ENCODE results near the gene ACHE. TPM values are rescaled to one million over a fixed set of nuclear protein-coding genes. Genes with fewer than 3 reads are reported as not detected.

Gene ACHE
- total and polyA plus RNA-seq, 9 donors, result 21.5 to 62.9 (median 47.3) TPM

DNA sequence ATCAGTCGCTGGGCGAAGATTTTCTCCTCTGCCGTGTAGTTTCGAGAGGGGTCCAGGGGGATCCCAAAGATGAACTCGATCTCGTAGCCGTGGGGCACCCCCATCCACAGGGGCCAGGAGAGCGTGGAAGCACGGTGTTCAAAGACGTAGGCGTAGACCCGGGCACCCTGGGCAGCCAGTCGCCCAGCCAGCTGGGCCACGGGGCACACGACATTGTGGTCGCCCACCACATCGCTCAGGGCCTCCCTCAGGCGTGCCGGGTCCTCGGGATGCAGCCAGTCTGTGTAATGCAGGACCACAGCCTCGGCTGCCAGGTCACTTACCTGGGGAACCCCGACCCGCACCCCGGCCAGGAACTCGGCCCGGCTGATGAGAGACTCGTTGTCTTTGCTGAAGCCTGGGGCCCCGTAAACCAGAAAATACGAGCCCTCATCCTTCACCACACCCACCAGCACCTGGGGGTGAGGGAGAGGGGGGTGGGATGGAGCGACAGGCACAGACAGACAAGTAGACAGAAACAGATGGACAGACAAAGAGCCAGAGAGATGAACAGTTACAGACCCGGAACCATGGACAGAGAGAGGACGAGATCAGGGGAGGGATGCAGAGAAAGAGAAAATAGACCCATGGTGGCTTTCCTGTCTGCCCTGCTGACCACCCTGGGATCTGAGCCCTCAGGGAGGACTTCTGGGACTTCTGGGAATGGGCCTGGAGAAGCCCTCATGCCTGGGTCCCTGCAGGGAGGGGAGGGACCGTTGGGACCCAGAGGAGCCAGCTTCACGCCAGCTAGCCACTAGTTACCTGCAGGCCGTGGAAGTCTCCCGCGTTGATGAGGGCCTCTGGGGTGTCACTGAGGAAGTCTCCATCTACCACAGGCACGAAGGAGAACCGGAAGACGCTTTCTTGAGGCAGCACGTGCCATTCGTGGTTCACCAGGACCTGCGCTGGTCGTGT is 3.0 kb downstream of the ACHE start:
- Histone ChIP-seq H3K27ac (ENCODE audit: low read length) (no peak overlapping the region), H3K4me3 (ENCODE audit: low read length) (no peak overlapping the region), H3K27me3 (ENCODE audit: control insufficient read depth, insufficient read depth, low read length) (peaks cover 28% of the 10 kb centered on the region), H3K4me1 (ENCODE audit: control insufficient read depth, insufficient read depth, low read length) (peaks cover 73% of the 10 kb centered on the region), H3K36me3 (ENCODE audit: control insufficient read depth, insufficient read depth, low read length) (peaks cover 20% of the 10 kb centered on the region), H3K9me3 (replicated peaks; ENCODE audit: control insufficient read depth, low read depth, low read length) (no peaks in the 10 kb centered on the region)
- no peak for DNase-seq
- WGBS (ENCODE audit: insufficient coverage), result 85% methylated on average over 36 of the region's 44 CpGs

DNA sequence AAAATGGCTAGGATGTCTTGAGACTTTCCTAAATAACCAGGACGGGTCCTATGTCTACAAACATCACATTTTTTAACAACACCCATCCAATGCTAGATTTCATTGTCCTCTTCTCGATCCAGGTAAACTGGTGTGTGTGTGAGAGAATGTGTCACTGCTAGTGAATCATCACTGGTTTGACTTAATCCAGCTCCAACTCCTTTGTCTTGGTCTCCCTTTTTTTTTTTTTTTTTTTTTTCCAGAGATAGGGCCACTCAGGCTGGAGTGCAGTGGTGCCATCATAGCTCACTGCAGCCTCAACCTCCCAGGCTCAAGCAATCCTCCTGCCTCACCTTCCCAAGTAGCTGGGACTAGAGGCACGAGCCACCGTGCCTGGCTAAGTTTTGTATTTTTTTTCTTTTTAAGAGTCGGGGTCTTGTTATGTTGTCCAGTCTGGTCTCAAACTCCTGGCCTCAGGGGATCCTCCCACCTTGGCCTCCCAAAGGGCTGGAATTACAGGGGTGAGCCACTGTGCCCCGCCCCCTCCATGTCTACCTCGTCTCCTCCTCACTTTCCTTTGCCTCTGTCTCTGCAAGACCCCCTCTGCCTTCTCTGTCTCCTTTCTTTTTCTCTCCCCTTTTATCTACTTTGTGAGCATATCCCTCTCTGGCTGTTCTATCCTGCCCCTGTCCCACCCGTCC is 4.0 kb downstream of the ACHE start:
- Histone ChIP-seq H3K36me3 (ENCODE audit: control insufficient read depth, insufficient read depth, low read length) (peaks cover 29% of the 10 kb centered on the region), H3K4me1 (ENCODE audit: control insufficient read depth, insufficient read depth, low read length) (peaks cover 79% of the 10 kb centered on the region), H3K4me3 (ENCODE audit: low read length) (peak overlapping the region; percentile 70), H3K9me3 (replicated peaks; ENCODE audit: control insufficient read depth, low read depth, low read length) (no peaks in the 10 kb centered on the region), H3K27me3 (ENCODE audit: control insufficient read depth, insufficient read depth, low read length) (peaks cover 21% of the 10 kb centered on the region), H3K27ac (ENCODE audit: low read length) (peak overlapping the region; percentile 91)
- DNase-seq, result no peak
- 87% methylated on average over 3 of the region's 8 CpGs for WGBS (ENCODE audit: insufficient coverage)

DNA sequence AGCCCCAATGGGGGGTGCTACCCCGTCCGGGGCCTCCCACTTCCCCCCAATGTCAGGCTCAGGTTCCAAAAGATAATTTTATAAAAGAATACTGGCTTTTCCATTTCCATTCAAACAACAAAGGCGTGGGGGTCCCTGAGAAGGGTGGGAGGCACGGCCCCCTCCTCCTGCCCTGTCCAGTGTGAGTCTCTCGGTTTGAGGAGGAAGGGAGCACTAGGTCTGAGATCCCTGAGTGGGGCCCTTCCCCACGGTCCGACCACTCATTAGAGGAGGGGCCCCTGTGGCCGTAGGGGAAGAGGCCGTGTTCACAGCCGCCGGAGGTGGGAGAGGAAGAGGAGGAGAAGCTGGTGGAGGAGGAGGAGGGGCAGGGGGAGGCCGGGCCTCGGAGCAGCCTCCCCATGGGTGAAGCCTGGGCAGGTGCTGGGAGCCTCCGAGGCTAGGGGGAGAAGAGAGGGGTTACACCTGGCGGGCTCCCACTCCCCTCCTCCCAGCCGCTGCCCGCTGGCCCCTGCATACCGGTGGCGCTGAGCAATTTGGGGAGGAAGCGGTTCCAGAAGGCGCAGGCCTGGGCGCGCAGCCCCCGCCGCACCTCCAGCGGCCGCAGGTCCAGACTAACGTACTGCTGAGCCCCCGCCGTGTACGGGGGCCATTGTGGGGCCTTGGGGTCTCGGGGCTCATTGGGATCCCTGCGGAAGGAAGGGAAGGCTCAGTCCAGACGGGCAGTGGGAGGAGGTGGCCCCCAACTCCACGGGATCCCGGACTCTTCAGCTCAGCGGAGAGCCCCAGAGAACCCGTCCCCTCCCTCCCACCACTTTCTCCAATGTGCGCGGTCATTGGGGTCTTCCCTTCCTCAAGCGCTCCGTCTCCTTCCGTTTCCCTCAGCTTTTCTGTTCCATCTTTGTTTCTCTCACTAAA is 4.8 kb downstream of the ACHE start:
- Histone ChIP-seq H3K4me3 (ENCODE audit: low read length) (peak overlapping the region; percentile 70), H3K36me3 (ENCODE audit: control insufficient read depth, insufficient read depth, low read length) (peaks cover 37% of the 10 kb centered on the region), H3K4me1 (ENCODE audit: control insufficient read depth, insufficient read depth, low read length) (peaks cover 75% of the 10 kb centered on the region), H3K9me3 (replicated peaks; ENCODE audit: control insufficient read depth, low read depth, low read length) (no peaks in the 10 kb centered on the region), H3K27me3 (ENCODE audit: control insufficient read depth, insufficient read depth, low read length) (peaks cover 13% of the 10 kb centered on the region), H3K27ac (ENCODE audit: low read length) (peak overlapping the region; percentile 91)
- peak; percentile 71 for DNase-seq
- WGBS (ENCODE audit: insufficient coverage), result 6% methylated on average over 24 of the region's 43 CpGs

DNA sequence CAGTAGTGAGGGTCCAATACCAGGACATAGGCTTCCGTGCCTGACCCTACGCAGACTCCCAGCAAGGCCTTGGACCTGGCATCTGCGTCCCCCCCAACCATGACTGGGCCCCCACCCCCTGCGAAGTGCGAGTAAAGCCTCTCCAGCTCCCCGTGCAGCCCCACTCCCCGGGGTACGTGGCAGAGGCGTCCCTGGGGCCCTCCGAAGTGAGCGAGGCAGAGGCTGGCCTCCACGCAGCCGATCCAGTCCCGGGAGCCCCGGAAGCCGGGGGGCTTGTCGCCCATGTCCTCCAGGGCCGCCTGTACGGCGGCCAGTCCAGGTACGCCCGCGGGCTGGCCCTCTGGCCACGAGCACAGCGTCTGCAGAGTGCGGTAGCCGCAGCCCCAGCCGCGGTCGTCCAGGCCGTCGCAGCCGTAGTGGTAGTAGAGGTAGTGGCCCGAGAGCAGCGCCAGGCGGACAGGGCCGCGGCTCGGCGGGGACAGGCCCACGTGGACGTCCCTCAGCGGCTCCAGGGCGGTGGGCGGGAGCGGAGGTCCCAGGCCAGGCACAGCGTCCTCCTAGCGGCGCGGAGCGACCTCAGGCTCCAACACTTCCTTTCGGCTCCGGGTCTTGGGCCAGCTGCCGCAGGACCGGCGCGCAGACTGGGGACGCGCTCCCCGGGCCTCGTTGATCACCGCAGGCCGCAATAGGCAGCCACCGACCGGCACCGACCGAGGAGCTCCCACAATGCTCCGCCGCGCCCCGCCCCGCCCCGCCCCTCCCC is 6.5 kb downstream of the ACHE start, which contains the start of gene UFSP1:
TSS of gene UFSP1 (minus strand) at position 728 of the 763 bp plus-strand sequence. CDS start at position 284, 444 bp downstream.
- Histone ChIP-seq H3K27me3 (ENCODE audit: control insufficient read depth, insufficient read depth, low read length) (peaks cover 4% of the 10 kb centered on the region), H3K36me3 (ENCODE audit: control insufficient read depth, insufficient read depth, low read length) (peaks cover 55% of the 10 kb centered on the region), H3K4me3 (ENCODE audit: low read length) (peak within 1 kb of the TSS; percentile 70), H3K4me1 (ENCODE audit: control insufficient read depth, insufficient read depth, low read length) (peaks cover 61% of the 10 kb centered on the region), H3K27ac (ENCODE audit: low read length) (peak within 1 kb of the TSS; percentile 91), H3K9me3 (replicated peaks; ENCODE audit: control insufficient read depth, low read depth, low read length) (no peaks in the 10 kb centered on the region)
- no peak for DNase-seq
- under 1% methylated on average over 50 of the region's 73 CpGs for WGBS (ENCODE audit: insufficient coverage)

GRCh38 chr7:100888291-100888987 is 7.2 kb downstream of the ACHE start:
- Histone ChIP-seq H3K27me3 (ENCODE audit: control insufficient read depth, insufficient read depth, low read length) (peaks cover 4% of the 10 kb centered on the region), H3K9me3 (replicated peaks; ENCODE audit: control insufficient read depth, low read depth, low read length) (no peaks in the 10 kb centered on the region), H3K4me1 (ENCODE audit: control insufficient read depth, insufficient read depth, low read length) (peaks cover 54% of the 10 kb centered on the region), H3K27ac (ENCODE audit: low read length) (peak overlapping the region; percentile 62), H3K4me3 (ENCODE audit: low read length) (peak overlapping the region; percentile 53), H3K36me3 (ENCODE audit: control insufficient read depth, insufficient read depth, low read length) (peaks cover 62% of the 10 kb centered on the region)
- DNase-seq, result no peak
- 61% methylated on average over 12 of the region's 18 CpGs for WGBS (ENCODE audit: insufficient coverage)

GRCh38 chr7:100887516-100888290 is 8.0 kb downstream of the ACHE start:
- Histone ChIP-seq H3K27ac (ENCODE audit: low read length) (peak overlapping the region; percentile 29), H3K36me3 (ENCODE audit: control insufficient read depth, insufficient read depth, low read length) (peaks cover 65% of the 10 kb centered on the region), H3K4me3 (ENCODE audit: low read length) (no peak overlapping the region), H3K9me3 (replicated peaks; ENCODE audit: control insufficient read depth, low read depth, low read length) (no peaks in the 10 kb centered on the region), H3K27me3 (ENCODE audit: control insufficient read depth, insufficient read depth, low read length) (peaks cover 4% of the 10 kb centered on the region), H3K4me1 (ENCODE audit: control insufficient read depth, insufficient read depth, low read length) (peaks cover 47% of the 10 kb centered on the region)
- DNase-seq, result peak; percentile 60
- WGBS (ENCODE audit: insufficient coverage), result 44% methylated on average over 10 of the region's 21 CpGs

- Histone ChIP-seq H3K9me3 (replicated peaks; ENCODE audit: control insufficient read depth, low read depth, low read length) (no peaks in the 10 kb centered on the region), H3K36me3 (ENCODE audit: control insufficient read depth, insufficient read depth, low read length) (peaks cover 70% of the 10 kb centered on the region), H3K27me3 (ENCODE audit: control insufficient read depth, insufficient read depth, low read length) (peaks cover 4% of the 10 kb centered on the region), H3K27ac (ENCODE audit: low read length) (peak overlapping the region; percentile 29), H3K4me3 (ENCODE audit: low read length) (no peak overlapping the region), H3K4me1 (ENCODE audit: control insufficient read depth, insufficient read depth, low read length) (peaks cover 47% of the 10 kb centered on the region)
- 72% methylated on average over 25 of the region's 25 CpGs for WGBS (ENCODE audit: insufficient coverage)
- no peak for DNase-seq
Observed at GRCh38 chr7:100886936-100887515, 8.7 kb downstream of the ACHE start.
